GM12801 (cell line): Measurements from ENCODE around the gene FSTL1.

Experiments used
- TF ChIP-seq, protein P1 (sequence below): IDR thresholded peaks from one replicate; pipeline ENCODE4 v1.5.1; 2011; ENCODE audit warnings: control low read depth; ENCODE audit not compliant: insufficient read length; ENCODE audit errors: extremely low read depth

Gene FSTL1

GRCh38 chr3:120396469-120396868 lies 54.3 kb downstream of the FSTL1 start:
- TF ChIP-seq, protein P1, sequence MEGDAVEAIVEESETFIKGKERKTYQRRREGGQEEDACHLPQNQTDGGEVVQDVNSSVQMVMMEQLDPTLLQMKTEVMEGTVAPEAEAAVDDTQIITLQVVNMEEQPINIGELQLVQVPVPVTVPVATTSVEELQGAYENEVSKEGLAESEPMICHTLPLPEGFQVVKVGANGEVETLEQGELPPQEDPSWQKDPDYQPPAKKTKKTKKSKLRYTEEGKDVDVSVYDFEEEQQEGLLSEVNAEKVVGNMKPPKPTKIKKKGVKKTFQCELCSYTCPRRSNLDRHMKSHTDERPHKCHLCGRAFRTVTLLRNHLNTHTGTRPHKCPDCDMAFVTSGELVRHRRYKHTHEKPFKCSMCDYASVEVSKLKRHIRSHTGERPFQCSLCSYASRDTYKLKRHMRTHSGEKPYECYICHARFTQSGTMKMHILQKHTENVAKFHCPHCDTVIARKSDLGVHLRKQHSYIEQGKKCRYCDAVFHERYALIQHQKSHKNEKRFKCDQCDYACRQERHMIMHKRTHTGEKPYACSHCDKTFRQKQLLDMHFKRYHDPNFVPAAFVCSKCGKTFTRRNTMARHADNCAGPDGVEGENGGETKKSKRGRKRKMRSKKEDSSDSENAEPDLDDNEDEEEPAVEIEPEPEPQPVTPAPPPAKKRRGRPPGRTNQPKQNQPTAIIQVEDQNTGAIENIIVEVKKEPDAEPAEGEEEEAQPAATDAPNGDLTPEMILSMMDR: no peak

GRCh38 chr3:120394347-120394746 lies 56.4 kb downstream of the FSTL1 start:
- TF ChIP-seq, protein P1: no peak

GRCh38 chr3:120393761-120394160 lies 57.0 kb downstream of the FSTL1 start:
- TF ChIP-seq, protein P1: no peak

- TF ChIP-seq, protein P1: no peak
These were observed 57.5 kb downstream of the FSTL1 start for GRCh38 chr3:120393243-120393642.

- TF ChIP-seq, protein P1: no peak
These were observed 67.8 kb downstream of the FSTL1 start for GRCh38 chr3:120382941-120383447.

- TF ChIP-seq, protein P1: no peak
These were observed 69.3 kb downstream of the FSTL1 start for GRCh38 chr3:120381503-120381902.

DNA sequence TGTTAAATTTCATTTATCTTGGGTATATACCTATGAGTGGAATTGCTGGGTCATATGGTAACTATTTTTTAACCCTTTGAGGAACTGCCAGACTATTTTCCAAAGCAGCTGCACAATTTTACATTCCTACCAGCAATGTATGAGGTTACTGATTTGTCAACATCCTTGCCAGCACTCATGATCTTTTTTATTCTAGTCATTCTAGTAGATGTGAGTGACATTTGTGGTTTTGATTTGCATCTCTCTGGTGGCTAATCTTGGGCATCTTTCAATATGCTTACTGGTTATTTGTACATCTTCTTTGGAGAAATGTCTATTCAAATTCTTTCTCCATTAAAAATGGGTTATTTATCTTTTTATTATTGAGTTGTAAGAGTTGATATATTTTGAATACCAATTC lies 80.3 kb downstream of the FSTL1 start:
- TF ChIP-seq, protein P1: no peak
